GM23338 (cell line): ENCODE data around the gene DCLK1. TPM values are rescaled to one million over a fixed set of nuclear protein-coding genes. Genes with fewer than 3 reads are reported as not detected.

Experiments used
- ATAC-seq: fragments of 200-7000 bp; cut with Tn5 transposase; 3 replicates; pipeline ENCODE4 v1.9.1; 2020
- DNase-seq: peaks from one replicate; pipeline ENCODE4 v3.0.0-alpha.2; 2015; ENCODE audit warnings: low spot score
- H2AFZ ChIP-seq: fragments of 200-600 bp; sonication (generic); 2 replicates; pipeline ENCODE4 v1.8.0; 2016; ENCODE audit warnings: antibody characterized with exemption, mild to moderate bottlenecking, moderate library complexity
- H3F3A ChIP-seq: fragments of 200-600 bp; sonication (generic); replicated peaks from 2 replicates; pipeline ENCODE4 v1.8.0; 2017; ENCODE audit warnings: antibody characterized with exemption, mixed run types, low read depth
- H3K27ac ChIP-seq: fragments of 200-600 bp; sonication (generic); 2 replicates; pipeline ENCODE4 v1.6.1; 2016; ENCODE audit warnings: low read depth
- H3K27me3 ChIP-seq: fragments of 200-600 bp; sonication (generic); 2 replicates; pipeline ENCODE4 v1.8.0; 2016; ENCODE audit warnings: mild to moderate bottlenecking, mixed run types, moderate library complexity; ENCODE audit not compliant: insufficient read depth
- H3K36me3 ChIP-seq: fragments of 200-600 bp; sonication (generic); 2 replicates; pipeline ENCODE4 v1.8.0; 2016; ENCODE audit warnings: mild to moderate bottlenecking; ENCODE audit not compliant: insufficient read depth
- H3K4me1 ChIP-seq: fragments of 200-600 bp; sonication (generic); 2 replicates; pipeline ENCODE4 v1.8.0; 2016; ENCODE audit warnings: mild to moderate bottlenecking, moderate library complexity; ENCODE audit not compliant: insufficient read depth
- H3K4me2 ChIP-seq: fragments of 200-600 bp; sonication (generic); 2 replicates; pipeline ENCODE4 v1.7.1; 2017; ENCODE audit warnings: mixed run types
- H3K4me3 ChIP-seq: fragments of 200-600 bp; sonication (generic); 2 replicates; pipeline ENCODE4 v1.6.1; 2016; ENCODE audit warnings: mixed run types
- H3K79me2 ChIP-seq: fragments of 200-600 bp; sonication (generic); replicated peaks from 2 replicates; pipeline ENCODE4 v1.8.0; 2017; ENCODE audit warnings: mild to moderate bottlenecking; ENCODE audit not compliant: insufficient read depth
- H3K9me2 ChIP-seq: fragments of 200-600 bp; sonication (generic); 2 replicates; pipeline ENCODE4 v1.8.0; 2017; ENCODE audit not compliant: insufficient read depth
- H4K20me1 ChIP-seq: fragments of 200-600 bp; sonication (generic); replicated peaks from 2 replicates; pipeline ENCODE4 v1.8.0; 2017; ENCODE audit warnings: mild to moderate bottlenecking; ENCODE audit not compliant: insufficient read depth
- H3K27ac Mint-ChIP-seq: 2 replicates; pipeline ENCODE4 v1.8.0; 2020; ENCODE audit warnings: inconsistent platforms, mild to moderate bottlenecking, moderate library complexity, mixed read lengths
- H3K27me3 Mint-ChIP-seq: 3 replicates; pipeline ENCODE4 v1.8.0; 2022; ENCODE audit warnings: low read depth, mild to moderate bottlenecking, moderate library complexity, mixed read lengths, inconsistent platforms; ENCODE audit not compliant: insufficient read depth, poor library complexity
- H3K36me3 Mint-ChIP-seq: 3 replicates; pipeline ENCODE4 v1.8.0; 2021; ENCODE audit warnings: low read depth, mild to moderate bottlenecking, inconsistent platforms, moderate library complexity, mixed read lengths
- H3K4me1 Mint-ChIP-seq: 3 replicates; pipeline ENCODE4 v1.8.0; 2020; ENCODE audit warnings: mild to moderate bottlenecking, inconsistent platforms, mixed read lengths
- H3K4me3 Mint-ChIP-seq: 3 replicates; pipeline ENCODE4 v1.8.0; 2021; ENCODE audit warnings: moderate library complexity, mild to moderate bottlenecking, inconsistent platforms, mixed read lengths
- H3K9me3 Mint-ChIP-seq: 3 replicates; pipeline ENCODE4 v1.8.0; 2020; ENCODE audit warnings: moderate library complexity, mild to moderate bottlenecking, inconsistent platforms, mixed read lengths
- CREB1 ChIP-seq: fragments of 250-450 bp; sonication (Bioruptor Pico); IDR thresholded peaks from 2 replicates; pipeline ENCODE4 v1.5.0; 2020; ENCODE audit warnings: low read depth, mild to moderate bottlenecking, moderate library complexity
- EZH2 ChIP-seq: fragments of 200-600 bp; sonication (generic); IDR thresholded peaks from one replicate; pipeline ENCODE4 v1.8.0; 2017; ENCODE audit warnings: antibody characterized with exemption, mild to moderate bottlenecking, low read depth; ENCODE audit not compliant: unreplicated experiment
- EZH2phosphoT487 ChIP-seq: fragments of 200-600 bp; sonication (generic); IDR thresholded peaks from one replicate; pipeline ENCODE4 v1.8.1; 2018; ENCODE audit warnings: antibody characterized with exemption; ENCODE audit not compliant: unreplicated experiment
- JUNB ChIP-seq: IDR thresholded peaks from one replicate; pipeline ENCODE4 v1.6.1; 2016; ENCODE audit warnings: antibody characterized with exemption; ENCODE audit not compliant: unreplicated experiment
- NANOG ChIP-seq: IDR thresholded peaks from 2 replicates; pipeline ENCODE4 v1.6.1; 2016; ENCODE audit warnings: antibody characterized with exemption, borderline replicate concordance
- REST ChIP-seq: IDR thresholded peaks from one replicate; pipeline ENCODE4 v1.6.1; 2018; ENCODE audit warnings: antibody characterized with exemption; ENCODE audit not compliant: unreplicated experiment
- ZNF114 ChIP-seq: fragments of 250-450 bp; sonication (Bioruptor Pico); IDR thresholded peaks from 2 replicates; pipeline ENCODE4 v1.5.0; 2020; ENCODE audit warnings: mild to moderate bottlenecking, moderate library complexity
- ZNF331 ChIP-seq: fragments of 250-450 bp; sonication (Bioruptor Pico); IDR thresholded peaks from 2 replicates; pipeline ENCODE4 v1.5.0; 2020; ENCODE audit warnings: low read depth, mild to moderate bottlenecking, moderate library complexity
- ZNF462 ChIP-seq: fragments of 250-450 bp; sonication (Bioruptor Pico); IDR thresholded peaks from 2 replicates; pipeline ENCODE4 v1.5.0; 2020; ENCODE audit warnings: mild to moderate bottlenecking, moderate library complexity
- polyA plus RNA-seq: library from polyadenylated mRNA; unstranded; fragments of >200 nt; fragmentation: Nextera tagmentation; extraction: Ambion mirVana; gene quantifications from 2 replicates; pipeline ENCODE4 v1.2.1, GENCODE V29; 2016
- total RNA-seq: library from RNA; depleted of rRNA; stranded (reverse); fragments of >200 nt; shearing (Covaris generic); gene quantifications from 2 replicates; pipeline ENCODE4 v1.2.3, GENCODE V29; 2014

DCLK1 gene
- total and polyA plus RNA-seq, 2 experiments from 2014 or later: 13.1 to 57.7 TPM

- H3K4me3 Mint-ChIP-seq: no peak overlapping the region
Measured at GRCh38 chr13:36046672-36047071, 84.5 kb downstream of the DCLK1 start.

DNA sequence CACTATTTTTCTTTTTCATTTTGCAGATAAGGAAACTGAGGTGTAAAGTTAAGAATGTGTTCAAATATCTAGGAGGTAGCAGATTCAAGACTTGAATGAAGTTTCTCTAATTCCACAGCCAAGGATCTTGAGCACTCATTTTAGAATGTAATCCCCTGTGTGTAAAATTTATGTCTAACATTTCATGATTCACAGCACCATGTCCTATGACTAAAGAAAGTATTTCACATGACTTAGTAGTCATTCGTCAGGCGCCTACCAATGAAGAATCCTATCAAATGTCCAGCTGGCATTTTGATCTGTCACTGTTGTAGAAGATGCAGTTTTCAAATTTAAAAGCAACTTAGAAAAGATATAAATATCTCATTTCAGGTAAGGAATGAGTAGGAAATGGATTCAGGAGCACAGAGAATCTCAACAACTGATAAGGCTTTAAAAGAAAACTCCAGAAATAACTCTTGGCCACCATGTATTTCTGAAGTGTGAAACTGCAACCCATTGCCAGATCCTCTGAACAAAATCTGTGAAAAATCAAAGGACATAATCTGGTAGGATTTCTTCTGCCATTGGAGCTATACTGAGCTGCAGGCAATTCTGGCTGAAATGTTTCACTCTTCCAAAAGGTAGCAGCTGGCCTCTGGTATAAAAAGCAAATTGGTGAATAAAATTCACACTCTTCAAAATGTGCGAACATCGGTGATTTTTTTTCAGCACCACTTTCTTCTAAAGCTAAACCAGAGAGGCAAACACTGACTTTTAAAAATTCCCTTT lies 92.2 kb downstream of the DCLK1 start:
- DNase-seq: no peak
- TF ChIP-seq CREB1 (no peak), ZNF462 (CRISPR knock-in tag) (no peak), NANOG (no peak), ZNF331 (CRISPR knock-in tag) (no peak), JUNB (no peak)

More at GRCh38 chr13:36046672-36047071, 84.5 kb downstream of the DCLK1 start:
- no peaks in the 10 kb centered on the region for H3K27me3 Mint-ChIP-seq
- H3K79me2 ChIP-seq: no peaks in the 10 kb centered on the region
- no peaks in the 10 kb centered on the region for H3K36me3 ChIP-seq
- peaks cover 4% of the 10 kb centered on the region; the same call in 1 of the 2 replicates for H3K4me1 ChIP-seq
- H2AFZ ChIP-seq: no peak overlapping the region
- no peaks in the 10 kb centered on the region for H3K4me1 Mint-ChIP-seq
- no peak for TF ChIP-seq REST
- no peak for TF ChIP-seq ZNF114
- TF ChIP-seq EZH2phosphoT487: no peak
- no peak for TF ChIP-seq ZNF331 (CRISPR knock-in tag)
- no peak for TF ChIP-seq EZH2
- H3K27me3 ChIP-seq: no peaks in the 10 kb centered on the region
- no peak overlapping the region for H3K27ac Mint-ChIP-seq
- H4K20me1 ChIP-seq: no peaks in the 10 kb centered on the region
- H3K9me3 Mint-ChIP-seq: no peaks in the 10 kb centered on the region; the same call in 2 of the 3 replicates
- no peak overlapping the region for H3K27ac ChIP-seq
- no peaks in the 10 kb centered on the region for H3F3A ChIP-seq
- H3K9me2 ChIP-seq: no peaks in the 10 kb centered on the region
- no peak for DNase-seq
- no peak overlapping the region for H3K4me3 ChIP-seq
- no peaks in the 10 kb centered on the region for H3K36me3 Mint-ChIP-seq
- no peak for ATAC-seq
- no peak overlapping the region for H3K4me2 ChIP-seq

More for the DNA sequence above, 92.2 kb downstream of the DCLK1 start:
- H3K4me1 Mint-ChIP-seq: peaks cover 6% of the 10 kb centered on the region; the same call in 2 of the 3 replicates
- H3K27me3 ChIP-seq: no peaks in the 10 kb centered on the region
- H3K36me3 ChIP-seq: no peaks in the 10 kb centered on the region
- no peaks in the 10 kb centered on the region for H3K9me2 ChIP-seq
- no peak overlapping the region for H3K27ac Mint-ChIP-seq
- no peak overlapping the region for H3K27ac ChIP-seq
- no peak for ATAC-seq
- H3K9me3 Mint-ChIP-seq: no peaks in the 10 kb centered on the region; the same call in 2 of the 3 replicates
- H3K4me3 Mint-ChIP-seq: no peak overlapping the region
- no peak overlapping the region for H3K4me3 ChIP-seq
- no peaks in the 10 kb centered on the region for H3K36me3 Mint-ChIP-seq
- H4K20me1 ChIP-seq: no peaks in the 10 kb centered on the region
- H3K27me3 Mint-ChIP-seq: peaks cover 1% of the 10 kb centered on the region
- no peak overlapping the region for H3K4me2 ChIP-seq
- no peaks in the 10 kb centered on the region for H3K4me1 ChIP-seq
- no peak overlapping the region for H2AFZ ChIP-seq
- no peaks in the 10 kb centered on the region for H3K79me2 ChIP-seq
- H3F3A ChIP-seq: no peaks in the 10 kb centered on the region
